Large intestine (tissue), 3 donors: Measurements from ENCODE around the gene CNTNAP2. TPM values are rescaled to one million over a fixed set of nuclear protein-coding genes. Genes with fewer than 3 reads are reported as not detected.

Source experiments
- DNase-seq, 2 donors: peaks; one replicate each; pipeline versions ENCODE4 v3.0.0 to v3.0.0-alpha.2; 2013
- H3K27ac ChIP-seq: one replicate; pipeline ENCODE4 v1.5.1; 2013; ENCODE audit warnings: low read length
- H3K27me3 ChIP-seq: 2 replicates; pipeline ENCODE4 v1.6.1; 2013; ENCODE audit warnings: low read length; ENCODE audit not compliant: control insufficient read depth, insufficient read depth
- H3K36me3 ChIP-seq: 2 replicates; pipeline ENCODE4 v1.6.1; 2013; ENCODE audit warnings: low read length; ENCODE audit not compliant: control insufficient read depth, insufficient read depth
- H3K4me1 ChIP-seq: one replicate; pipeline ENCODE4 v1.6.1; 2013; ENCODE audit warnings: low read length; ENCODE audit not compliant: control insufficient read depth, insufficient read depth
- H3K4me3 ChIP-seq: one replicate; pipeline ENCODE4 v1.5.1; 2013; ENCODE audit warnings: low read length
- H3K9me3 ChIP-seq: one replicate; pipeline ENCODE4 v1.6.1; 2013; ENCODE audit warnings: mild to moderate bottlenecking, low read depth, low read length, moderate library complexity; ENCODE audit not compliant: control insufficient read depth
- WGBS: methylation state at CpG from one replicate; pipeline ENCODE4 v1.1.5; 2013; ENCODE audit warnings: low lambda C conversion rate; ENCODE audit not compliant: insufficient coverage; 5-methylcytosine and 5-hydroxymethylcytosine counted together
- polyA plus RNA-seq: library from polyadenylated mRNA; unstranded; fragments of 120-200 nt; gene quantifications from one replicate; pipeline ENCODE4 v1.2.1, GENCODE V29; 2013

The CNTNAP2 gene
- polyA plus RNA-seq, 1 donor: 12.9 TPM

DNA sequence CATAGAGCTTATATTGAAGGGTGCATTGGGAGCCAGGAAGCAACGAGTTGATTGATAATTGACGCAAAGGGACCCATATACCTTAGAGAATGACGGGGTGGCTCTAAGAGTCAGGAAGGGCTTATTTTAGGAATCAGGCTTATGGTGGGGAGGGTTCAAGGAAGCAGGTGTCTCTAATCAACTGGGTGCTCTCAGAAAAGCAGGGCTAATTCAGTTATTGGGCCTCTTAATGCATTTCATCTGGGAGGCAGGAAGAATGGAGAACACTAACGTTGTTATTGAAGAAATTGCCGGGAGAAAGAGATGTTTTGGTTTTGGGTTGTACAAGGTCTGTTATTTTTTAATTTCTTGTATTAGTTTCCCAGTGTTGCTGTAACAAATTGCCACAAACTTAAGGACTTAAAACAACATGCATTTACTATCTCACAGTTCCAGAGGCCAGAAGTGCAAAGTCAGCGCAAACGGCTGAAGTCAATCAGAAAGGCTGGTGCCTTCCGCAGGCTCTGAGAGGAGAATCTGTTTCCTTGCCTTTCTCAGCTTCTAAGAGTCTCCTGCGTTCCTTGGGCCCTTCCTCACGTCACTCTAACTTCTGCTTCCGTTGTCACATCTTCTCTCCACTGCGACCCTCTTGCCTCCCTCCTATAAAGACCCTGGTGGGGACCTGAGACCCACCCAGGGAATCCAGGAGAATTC, 2145.5 kb downstream of the CNTNAP2 start:
- Histone ChIP-seq H3K36me3 (no peaks in the 10 kb centered on the region), H3K27me3 (no peaks in the 10 kb centered on the region), H3K4me3 (no peak overlapping the region), H3K27ac (no peak overlapping the region), H3K4me1 (peaks cover 4% of the 10 kb centered on the region), H3K9me3 (no peaks in the 10 kb centered on the region)
- WGBS: no CpG with 5 or more reads among the region's 12 CpGs
- no peak for DNase-seq

DNA sequence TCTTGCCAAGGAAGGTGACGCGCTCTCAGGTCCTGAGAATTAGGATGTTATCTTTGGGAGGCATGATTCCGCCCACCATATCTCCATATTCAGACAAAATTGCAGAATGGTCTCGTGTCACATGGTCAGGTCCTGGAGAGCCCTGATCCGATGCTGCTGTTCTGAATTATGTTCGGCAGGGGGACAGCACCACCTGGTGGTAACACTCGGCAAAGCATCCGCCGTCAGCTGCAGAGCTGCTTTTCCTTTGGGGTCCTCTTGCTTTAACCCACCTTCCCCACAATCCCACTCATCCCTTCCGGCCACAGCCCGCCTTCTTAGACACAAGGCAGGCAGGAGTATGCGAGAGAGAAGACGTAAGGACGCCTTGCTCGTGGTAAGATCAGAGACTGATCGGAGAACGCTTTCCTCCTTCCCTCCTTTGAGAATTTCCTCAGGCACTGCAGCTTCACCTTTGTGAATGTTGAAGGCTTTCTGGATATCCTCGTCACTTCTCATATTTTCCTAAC, 2146.2 kb downstream of the CNTNAP2 start:
- peak; percentile 55 to 56 for DNase-seq
- WGBS: no CpG with 5 or more reads among the region's 18 CpGs
- H3K36me3 ChIP-seq: no peaks in the 10 kb centered on the region
- H3K27ac ChIP-seq: no peak overlapping the region
- H3K4me1 ChIP-seq: peaks cover 4% of the 10 kb centered on the region
- H3K27me3 ChIP-seq: no peaks in the 10 kb centered on the region
- no peaks in the 10 kb centered on the region for H3K9me3 ChIP-seq
- H3K4me3 ChIP-seq: no peak overlapping the region

DNA sequence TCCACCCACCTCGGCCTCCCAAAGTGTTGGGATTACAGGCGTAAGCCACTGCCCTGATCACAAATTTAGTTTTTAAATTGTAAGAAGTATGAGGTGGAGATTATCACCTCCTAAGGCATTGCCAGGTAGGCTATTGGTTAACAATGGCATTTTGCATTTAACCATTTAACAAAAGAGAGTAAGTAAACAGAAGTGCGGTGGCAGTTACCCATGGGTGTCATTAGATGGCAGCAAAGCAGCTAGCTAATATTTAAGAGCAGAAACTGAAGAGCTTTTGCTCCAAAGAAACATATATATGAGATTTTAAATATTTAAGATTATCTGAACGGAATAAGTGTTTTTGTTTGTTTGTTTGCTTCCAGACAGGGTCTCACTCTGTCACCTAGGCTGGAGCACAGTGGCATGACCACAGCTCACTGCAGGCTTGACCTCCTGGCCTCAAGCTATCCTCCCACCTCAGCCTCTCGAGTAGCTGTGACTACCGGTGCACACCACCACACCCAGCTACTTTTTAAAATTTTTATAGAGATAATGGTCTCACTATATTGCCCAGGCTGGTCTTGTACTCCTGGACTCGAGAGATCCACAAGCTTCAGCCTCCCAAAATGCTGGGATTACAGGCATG, 2148.4 kb downstream of the CNTNAP2 start:
- Histone ChIP-seq H3K9me3 (no peaks in the 10 kb centered on the region), H3K27me3 (no peaks in the 10 kb centered on the region), H3K36me3 (no peaks in the 10 kb centered on the region), H3K4me1 (peaks cover 4% of the 10 kb centered on the region), H3K4me3 (no peak overlapping the region), H3K27ac (no peak overlapping the region)
- WGBS: 0% methylated on average over 1 of the region's 7 CpGs
- peak in 1 of 2 donors; percentile 29 for DNase-seq

DNA sequence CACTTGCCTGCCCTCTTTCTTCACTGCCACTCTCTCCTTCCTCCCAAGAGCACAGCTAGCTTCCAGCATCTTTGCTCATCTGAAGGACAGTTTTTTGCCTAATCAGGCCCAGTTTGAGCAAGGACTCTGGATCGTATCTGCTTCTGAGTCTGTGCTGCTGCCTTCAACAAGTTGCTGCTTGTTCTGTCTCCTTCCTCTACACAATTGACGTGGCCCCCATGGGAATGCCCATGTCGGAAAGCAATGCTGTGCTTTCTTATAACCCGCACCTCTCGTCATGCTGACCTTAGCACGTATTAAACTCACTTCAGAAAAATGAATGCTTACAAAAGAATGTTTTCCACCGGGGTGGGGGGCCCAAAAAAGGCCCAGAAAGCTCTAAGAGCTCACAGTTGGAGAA, 2149.3 kb downstream of the CNTNAP2 start:
- DNase-seq: no peak
- 80% methylated on average over 1 of the region's 7 CpGs for WGBS
- no peak overlapping the region for H3K27ac ChIP-seq
- no peak overlapping the region for H3K4me3 ChIP-seq
- H3K36me3 ChIP-seq: no peaks in the 10 kb centered on the region
- H3K9me3 ChIP-seq: no peaks in the 10 kb centered on the region
- peaks cover 4% of the 10 kb centered on the region for H3K4me1 ChIP-seq
- H3K27me3 ChIP-seq: no peaks in the 10 kb centered on the region

DNA sequence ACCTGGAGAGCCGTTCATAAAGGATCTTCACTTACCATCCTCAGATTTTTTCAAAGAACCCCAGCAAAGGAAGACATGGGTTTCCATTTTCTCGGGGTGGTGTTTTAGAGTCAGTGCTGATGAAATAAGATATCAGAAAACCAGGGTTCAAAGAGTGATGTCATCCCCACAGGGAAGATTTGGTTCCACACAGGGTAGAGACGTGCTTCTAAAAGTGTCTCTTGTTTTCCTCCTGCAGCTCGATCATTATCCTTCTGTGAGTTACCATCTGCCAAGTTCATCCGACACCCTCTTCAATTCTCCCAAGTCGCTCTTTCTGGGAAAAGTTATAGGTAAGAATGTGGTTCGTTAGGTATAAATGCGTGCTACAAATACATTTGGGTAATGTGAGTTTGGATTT, 2150.2 kb downstream of the CNTNAP2 start:
- Histone ChIP-seq H3K9me3 (no peaks in the 10 kb centered on the region), H3K27me3 (no peaks in the 10 kb centered on the region)
- 92% methylated on average over 4 of the region's 8 CpGs for WGBS

DNA sequence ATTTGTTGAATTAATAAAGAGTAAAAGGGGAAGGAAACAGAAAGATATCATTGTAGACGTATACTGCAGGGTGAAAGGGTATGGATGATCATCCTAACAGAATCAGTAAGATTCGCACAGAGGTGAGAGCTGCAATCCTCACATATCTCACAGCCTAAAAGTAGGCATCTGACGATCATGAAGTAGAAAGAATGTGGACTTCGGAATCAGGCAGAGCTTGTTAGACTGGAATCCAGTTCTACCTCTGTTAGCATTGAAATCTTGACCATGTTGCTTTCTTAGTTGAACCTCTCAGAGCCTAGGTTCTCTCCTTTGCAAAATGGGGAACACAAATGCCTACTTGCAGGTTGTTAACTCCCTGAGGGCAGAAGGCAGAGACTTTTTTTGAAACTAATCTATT, 2154.0 kb downstream of the CNTNAP2 start:
- Histone ChIP-seq H3K27ac (no peak overlapping the region), H3K36me3 (no peaks in the 10 kb centered on the region), H3K27me3 (no peaks in the 10 kb centered on the region), H3K9me3 (no peaks in the 10 kb centered on the region), H3K4me3 (no peak overlapping the region), H3K4me1 (no peaks in the 10 kb centered on the region)
- WGBS: no CpG with 5 or more reads among the region's 4 CpGs
- no peak for DNase-seq

More for the DNA sequence above, 2150.2 kb downstream of the CNTNAP2 start:
- no peak overlapping the region for H3K27ac ChIP-seq
- no peak overlapping the region for H3K4me3 ChIP-seq
- no peaks in the 10 kb centered on the region for H3K36me3 ChIP-seq
- DNase-seq: no peak
- H3K4me1 ChIP-seq: peaks cover 4% of the 10 kb centered on the region

DNA sequence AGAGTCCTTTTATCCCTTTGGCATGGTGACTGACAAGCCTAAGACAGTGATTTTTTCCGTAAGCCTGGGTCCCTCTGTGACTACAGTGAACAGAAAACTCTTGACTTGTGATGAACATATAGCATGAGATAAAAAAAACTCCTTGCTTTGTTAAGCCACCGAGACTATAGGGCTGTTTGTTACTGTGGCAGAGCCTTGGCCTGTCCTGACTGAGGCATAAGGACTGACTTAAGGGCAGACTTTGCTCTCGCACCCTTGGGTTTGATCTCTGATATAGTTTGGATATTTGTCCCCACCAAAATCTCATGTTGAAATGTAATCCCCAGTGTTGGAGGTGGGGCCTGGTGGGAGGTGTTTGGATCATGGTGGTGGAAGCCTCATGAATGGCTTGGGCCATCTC, 2157.5 kb downstream of the CNTNAP2 start:
- no peak for DNase-seq
- no CpG with 5 or more reads among the region's 3 CpGs for WGBS
- Histone ChIP-seq H3K27me3 (no peaks in the 10 kb centered on the region), H3K9me3 (no peaks in the 10 kb centered on the region), H3K36me3 (no peaks in the 10 kb centered on the region), H3K4me1 (no peaks in the 10 kb centered on the region), H3K27ac (no peak overlapping the region), H3K4me3 (no peak overlapping the region)

DNA sequence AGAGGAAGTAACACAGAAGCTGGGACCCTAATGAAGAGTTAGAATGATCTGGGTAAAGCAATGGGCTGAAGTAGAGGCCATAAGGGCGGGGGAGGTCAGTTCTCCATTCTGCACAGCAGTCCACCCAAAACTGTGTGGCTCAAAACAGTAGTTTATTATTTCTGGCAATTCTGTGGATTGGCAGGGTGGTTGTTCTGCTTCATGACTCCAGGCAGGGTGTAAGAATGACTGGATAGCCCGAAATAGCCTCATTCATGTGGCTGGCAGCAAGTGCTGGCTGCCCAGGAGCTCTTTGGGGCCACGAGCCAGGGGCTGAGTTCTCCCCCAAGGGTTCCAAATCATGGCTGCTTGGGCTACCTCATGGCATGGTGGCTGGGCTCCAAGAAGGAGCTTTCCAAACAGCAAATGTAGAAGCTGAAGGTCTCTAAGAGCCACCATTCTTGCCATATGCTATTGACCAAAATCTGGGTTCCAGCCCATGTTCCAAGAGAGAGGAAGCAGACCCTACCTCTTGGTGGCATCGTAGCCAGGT, 2158.8 kb downstream of the CNTNAP2 start:
- no CpG with 5 or more reads among the region's 4 CpGs for WGBS
- Histone ChIP-seq H3K27ac (no peak overlapping the region), H3K4me1 (no peaks in the 10 kb centered on the region), H3K9me3 (no peaks in the 10 kb centered on the region), H3K36me3 (no peaks in the 10 kb centered on the region), H3K27me3 (no peaks in the 10 kb centered on the region), H3K4me3 (no peak overlapping the region)
- no peak for DNase-seq

DNA sequence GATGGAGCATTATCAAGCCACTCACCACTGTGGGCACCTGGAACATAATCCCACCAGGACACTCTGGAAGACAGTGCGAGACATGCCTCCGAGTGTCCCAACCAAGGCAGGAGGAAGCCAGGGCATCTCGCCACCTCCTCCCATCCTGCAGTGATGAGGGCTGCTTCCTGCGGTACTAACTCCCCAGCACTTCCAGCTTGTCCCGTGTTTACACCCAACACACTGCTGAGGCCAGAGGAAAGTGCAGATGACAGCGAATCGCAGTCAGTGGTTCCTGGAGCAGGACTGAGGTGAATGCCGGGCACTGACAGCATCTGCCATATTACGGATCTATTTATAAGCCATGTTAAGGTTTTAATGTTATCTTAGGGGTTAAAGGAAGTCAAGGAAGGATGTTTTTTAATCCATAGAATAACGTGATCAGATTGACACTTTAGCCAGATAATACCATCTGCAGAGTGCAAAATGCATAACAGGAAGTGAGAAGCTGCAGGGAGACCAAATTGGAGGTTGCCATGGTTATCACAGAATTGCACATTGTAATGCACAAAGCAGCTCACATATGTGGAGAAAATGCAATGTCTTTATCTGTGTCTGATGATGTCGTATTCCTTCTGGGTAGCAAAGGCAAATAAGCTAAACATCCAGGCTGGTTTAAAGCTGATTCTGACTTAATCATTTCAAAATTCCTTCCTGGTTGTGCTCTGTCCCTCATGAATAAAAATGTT, 2159.9 kb downstream of the CNTNAP2 start:
- Histone ChIP-seq H3K27ac (no peak overlapping the region), H3K4me1 (no peaks in the 10 kb centered on the region), H3K27me3 (no peaks in the 10 kb centered on the region), H3K36me3 (no peaks in the 10 kb centered on the region), H3K9me3 (no peaks in the 10 kb centered on the region), H3K4me3 (no peak overlapping the region)
- WGBS: 30% methylated on average over 2 of the region's 11 CpGs
- no peak for DNase-seq

DNA sequence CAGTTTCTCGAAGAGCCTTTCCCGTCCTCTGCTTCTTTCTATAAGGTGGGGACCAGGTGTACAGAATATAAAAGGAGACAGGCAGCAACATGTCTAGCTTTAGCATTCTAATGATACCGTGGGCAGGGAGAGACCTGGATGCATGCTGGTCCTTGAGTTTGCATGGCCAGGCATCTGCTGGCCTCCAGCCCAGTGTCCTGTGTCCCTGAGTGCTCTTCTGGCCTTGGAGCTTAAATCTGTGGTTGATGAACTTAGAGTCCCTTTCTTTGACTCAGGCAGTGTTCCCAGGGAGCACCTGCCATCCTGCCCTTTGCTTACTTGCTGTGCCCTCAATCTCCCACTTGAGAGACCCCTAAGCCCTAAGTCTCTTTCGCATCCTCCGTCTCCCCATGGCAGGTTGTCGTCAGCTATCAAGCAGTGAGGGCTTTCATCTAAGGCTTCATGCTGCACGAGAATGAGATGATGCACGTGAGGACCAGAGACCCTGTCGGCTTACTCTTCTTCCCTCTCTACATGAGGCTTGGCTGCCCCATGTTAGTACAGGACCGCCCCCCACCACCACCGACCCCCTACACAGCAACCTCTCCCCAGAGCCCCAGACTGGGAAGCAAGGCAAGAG, 2160.6 kb downstream of the CNTNAP2 start:
- Histone ChIP-seq H3K4me3 (no peak overlapping the region), H3K9me3 (no peaks in the 10 kb centered on the region), H3K27me3 (no peaks in the 10 kb centered on the region), H3K36me3 (no peaks in the 10 kb centered on the region), H3K27ac (no peak overlapping the region), H3K4me1 (no peaks in the 10 kb centered on the region)
- DNase-seq: no peak
- no CpG with 5 or more reads among the region's 11 CpGs for WGBS
